ENCODE measurements around the gene EPB41L2. TPM values are rescaled to one million over a fixed set of nuclear protein-coding genes. Genes with fewer than 3 reads are reported as not detected.

The EPB41L2 gene
- total RNA-seq, 4 donors from 2014 or later: 60.1 to 87.2 (median 67.4) TPM

DNA sequence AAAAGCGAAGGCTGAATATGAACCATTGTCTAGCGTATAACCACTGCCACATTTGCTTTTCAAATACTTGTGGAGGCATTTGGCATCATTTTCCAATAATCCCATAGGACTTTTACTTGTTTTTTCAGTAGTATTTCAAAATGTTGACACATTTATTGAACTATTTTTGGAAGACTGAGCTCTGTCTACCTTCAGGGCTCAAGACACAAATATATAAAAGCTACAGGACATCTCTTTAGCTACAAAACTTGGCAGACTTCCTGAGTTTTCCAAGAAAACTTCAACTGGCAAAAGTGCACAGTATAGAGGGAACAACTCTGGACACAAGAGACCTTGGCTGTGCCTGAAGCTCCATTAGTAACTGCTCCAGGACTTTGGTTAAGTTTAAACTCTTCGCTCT is 13.4 kb downstream of the EPB41L2 start:
- H3K27ac ChIP-seq (replicated peaks in 1 of 4): no peak overlapping the region
- no peaks in the 10 kb centered on the region for H3K36me3 ChIP-seq
- peaks cover 0 to 8% (median 2%) of the 10 kb centered on the region in 4 donors for H3K4me1 ChIP-seq
- no peak overlapping the region for H3K4me3 ChIP-seq
- intact Hi-C loops (cut with DNase I): no loop called here
- 82% methylated on average over 3 of the region's 3 CpGs for WGBS
- H3K9me3 ChIP-seq: peaks cover 0 to 16% (median 13%) of the 10 kb centered on the region in 4 donors
- H3K27me3 ChIP-seq: no peaks in the 10 kb centered on the region
- TF ChIP-seq POLR2A (IDR thresholded peaks at IDR 0.05; ENCODE audit: low read depth) (no peak), EP300 (IDR thresholded peaks at IDR 0.05) (no peak), POLR2AphosphoS5 (IDR thresholded peaks at IDR 0.05) (no peak)
- no peak for DNase-seq (ENCODE audit: extremely low spot score)

DNA sequence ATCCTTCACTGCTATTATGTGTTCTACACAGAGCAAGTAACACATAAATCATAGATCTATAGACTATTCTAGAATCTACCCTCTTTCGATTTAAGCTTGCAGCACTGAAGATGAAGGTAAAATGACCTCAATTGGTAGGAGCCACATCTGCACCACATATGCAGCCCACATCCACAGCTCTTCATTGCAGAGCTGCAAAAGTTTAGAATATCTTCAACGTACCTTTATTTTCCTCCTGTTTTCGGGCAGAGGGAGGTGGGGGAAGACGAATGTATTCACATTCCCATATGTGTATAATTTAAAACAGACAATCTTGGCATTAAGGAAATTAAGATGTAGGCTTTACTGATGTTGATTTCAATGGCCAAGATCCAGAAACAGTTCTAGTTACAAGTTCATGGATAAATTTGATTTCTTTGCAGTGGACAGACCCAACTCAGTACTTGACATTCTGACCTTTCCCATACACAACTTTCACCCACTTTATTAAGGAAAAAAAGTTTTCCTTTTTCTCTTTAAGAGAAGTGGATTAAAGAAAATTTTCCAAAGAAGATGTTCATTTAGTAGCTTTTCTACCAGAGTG is 14.0 kb downstream of the EPB41L2 start:
- TF ChIP-seq POLR2AphosphoS5 (IDR thresholded peaks at IDR 0.05) (no peak), CTCF (IDR thresholded peaks at IDR 0.05) (no peak), EP300 (IDR thresholded peaks at IDR 0.05) (no peak), POLR2A (IDR thresholded peaks at IDR 0.05; ENCODE audit: low read depth) (no peak)
- WGBS: 78% methylated on average over 4 of the region's 4 CpGs
- H3K4me3 ChIP-seq: no peak overlapping the region
- no peaks in the 10 kb centered on the region for H3K36me3 ChIP-seq
- H3K27ac ChIP-seq (replicated peaks in 1 of 4): no peak overlapping the region
- no peaks in the 10 kb centered on the region for H3K27me3 ChIP-seq
- DNase-seq (ENCODE audit: extremely low spot score): no peak
- intact Hi-C loops (cut with DNase I): no loop called here
- H3K9me3 ChIP-seq: peaks cover 0 to 10% (median 7%) of the 10 kb centered on the region in 4 donors
- H3K4me1 ChIP-seq: peaks cover 0 to 8% (median 2%) of the 10 kb centered on the region in 4 donors

DNA sequence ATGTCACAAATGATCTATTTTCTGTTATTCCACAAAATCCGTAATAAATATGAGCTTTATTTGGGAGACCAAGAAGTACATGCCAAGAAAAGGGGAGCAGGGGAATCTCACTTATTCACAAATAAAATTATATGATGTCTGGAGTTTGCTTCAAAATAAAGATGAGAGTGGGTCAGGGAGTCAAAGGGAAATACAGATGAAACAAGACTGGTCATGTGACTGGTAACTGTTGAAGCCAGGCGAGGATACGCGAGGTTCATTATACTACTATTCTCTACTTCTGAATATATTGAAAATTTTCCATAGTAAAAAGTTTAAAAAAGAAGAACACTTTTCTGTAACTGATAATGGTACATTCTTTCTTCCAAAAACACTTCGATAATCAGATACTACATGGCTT is 14.6 kb downstream of the EPB41L2 start:
- no peak overlapping the region for H3K4me3 ChIP-seq
- no peaks in the 10 kb centered on the region for H3K36me3 ChIP-seq
- H3K27ac ChIP-seq (replicated peaks in 1 of 4): no peak overlapping the region
- no peak for TF ChIP-seq POLR2A (IDR thresholded peaks at IDR 0.05; ENCODE audit: low read depth)
- TF ChIP-seq EP300 (IDR thresholded peaks at IDR 0.05): no peak
- no peak for TF ChIP-seq POLR2AphosphoS5 (IDR thresholded peaks at IDR 0.05)
- no peak for TF ChIP-seq CTCF (IDR thresholded peaks at IDR 0.05)
- no peak for DNase-seq (ENCODE audit: extremely low spot score)
- 87% methylated on average over 5 of the region's 5 CpGs for WGBS
- no peaks in the 10 kb centered on the region for H3K27me3 ChIP-seq
- H3K9me3 ChIP-seq: peaks cover 0 to 5% (median 1%) of the 10 kb centered on the region in 4 donors
- H3K4me1 ChIP-seq: peaks cover 0 to 8% (median 2%) of the 10 kb centered on the region in 4 donors
- intact Hi-C loops (cut with DNase I): no loop called here

DNA sequence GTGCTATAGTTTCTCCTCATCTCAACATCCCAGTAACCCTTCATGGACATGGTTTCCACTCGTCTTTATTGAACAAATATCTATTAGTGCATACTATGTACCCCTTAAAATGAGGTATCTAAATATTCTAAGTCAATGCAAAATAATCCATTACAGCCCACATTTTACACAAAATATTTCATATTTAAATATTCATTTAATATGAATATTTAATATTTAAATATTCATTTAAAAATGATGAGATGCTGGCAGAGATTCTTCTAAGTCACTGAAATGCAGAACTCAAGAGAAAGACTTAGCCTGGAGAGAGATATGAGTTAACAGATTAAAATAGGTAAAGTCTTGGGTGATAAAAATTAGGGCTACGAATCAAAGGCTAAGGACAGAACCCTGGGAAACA is 17.9 kb downstream of the EPB41L2 start:
- peaks cover 3 to 9% (median 6%) of the 10 kb centered on the region in 4 donors for H3K4me1 ChIP-seq
- H3K27ac ChIP-seq (replicated peaks in 1 of 4): no peak overlapping the region
- no peaks in the 10 kb centered on the region for H3K36me3 ChIP-seq
- 81% methylated on average over 2 of the region's 2 CpGs for WGBS
- DNase-seq (ENCODE audit: extremely low spot score): no peak
- no peaks in the 10 kb centered on the region for H3K9me3 ChIP-seq
- H3K4me3 ChIP-seq: no peak overlapping the region
- no peaks in the 10 kb centered on the region for H3K27me3 ChIP-seq
- no peak for TF ChIP-seq POLR2A (IDR thresholded peaks at IDR 0.05; ENCODE audit: low read depth)
- TF ChIP-seq POLR2AphosphoS5 (IDR thresholded peaks at IDR 0.05): no peak
- no peak for TF ChIP-seq EP300 (IDR thresholded peaks at IDR 0.05)
- TF ChIP-seq CTCF (IDR thresholded peaks at IDR 0.05): no peak
- intact Hi-C loops (cut with DNase I): no loop called here

DNA sequence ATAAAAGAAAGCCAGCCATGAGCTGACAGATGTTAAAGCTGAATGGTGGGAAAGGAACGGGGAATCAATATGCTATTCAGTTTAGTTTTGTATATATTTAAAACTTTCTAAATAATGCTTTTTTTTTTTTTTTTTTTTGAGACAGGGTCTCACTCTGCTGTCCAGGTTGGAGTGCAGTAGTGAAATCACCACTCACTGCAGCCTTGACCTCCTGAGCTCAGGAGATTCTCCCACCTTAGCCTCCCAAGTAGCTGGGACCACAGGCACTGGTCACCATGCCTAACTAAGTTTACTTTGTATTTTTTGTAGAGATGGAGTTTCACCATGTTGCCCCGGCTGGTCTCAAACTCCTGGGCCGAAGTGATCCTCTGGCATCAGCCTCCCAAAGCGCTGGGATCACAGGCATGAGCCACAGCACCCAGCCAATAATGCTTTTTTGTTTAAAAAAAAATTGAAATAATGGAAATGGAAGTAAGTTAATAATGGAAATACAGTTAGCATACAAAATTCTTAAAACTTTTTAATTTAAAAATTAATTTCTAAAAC is 19.1 kb downstream of the EPB41L2 start:
- Histone ChIP-seq H3K4me1 (peaks cover 3 to 11% (median 5%) of the 10 kb centered on the region in 4 donors), H3K27me3 (no peaks in the 10 kb centered on the region), H3K27ac (replicated peaks in 1 of 4) (no peak overlapping the region), H3K4me3 (no peak overlapping the region), H3K9me3 (no peaks in the 10 kb centered on the region), H3K36me3 (no peaks in the 10 kb centered on the region)
- intact Hi-C loops (cut with DNase I): no loop called here
- TF ChIP-seq EP300 (IDR thresholded peaks at IDR 0.05): no peak
- TF ChIP-seq CTCF (IDR thresholded peaks at IDR 0.05): no peak
- TF ChIP-seq POLR2AphosphoS5 (IDR thresholded peaks at IDR 0.05): no peak
- TF ChIP-seq POLR2A (IDR thresholded peaks at IDR 0.05; ENCODE audit: low read depth): no peak
- WGBS: 92% methylated on average over 4 of the region's 4 CpGs
- no peak for DNase-seq (ENCODE audit: extremely low spot score)

All from esophagus muscularis mucosa (tissue), 4 donors.